Measurements from ENCODE around the gene SPTY2D1.

The SPTY2D1 gene

GRCh38 chr11:18623707-18624106 is 10.4 kb downstream of the SPTY2D1 start:
- no peak overlapping the region for H3K4me3 ChIP-seq (replicated peaks; ENCODE audit: insufficient read depth, low read length)
- H3K27ac ChIP-seq (replicated peaks), result no peak overlapping the region
- H3K27me3 ChIP-seq (ENCODE audit: insufficient read depth, poor library complexity, severe bottlenecking), result no peaks in the 10 kb centered on the region
- TF ChIP-seq SPI1 (IDR thresholded peaks at IDR 0.05; ENCODE audit: borderline replicate concordance, low read depth), result no peak
- no peak for DNase-seq (ENCODE audit: low read depth in 1 of 2, low spot score in 1 of 2)

DNA sequence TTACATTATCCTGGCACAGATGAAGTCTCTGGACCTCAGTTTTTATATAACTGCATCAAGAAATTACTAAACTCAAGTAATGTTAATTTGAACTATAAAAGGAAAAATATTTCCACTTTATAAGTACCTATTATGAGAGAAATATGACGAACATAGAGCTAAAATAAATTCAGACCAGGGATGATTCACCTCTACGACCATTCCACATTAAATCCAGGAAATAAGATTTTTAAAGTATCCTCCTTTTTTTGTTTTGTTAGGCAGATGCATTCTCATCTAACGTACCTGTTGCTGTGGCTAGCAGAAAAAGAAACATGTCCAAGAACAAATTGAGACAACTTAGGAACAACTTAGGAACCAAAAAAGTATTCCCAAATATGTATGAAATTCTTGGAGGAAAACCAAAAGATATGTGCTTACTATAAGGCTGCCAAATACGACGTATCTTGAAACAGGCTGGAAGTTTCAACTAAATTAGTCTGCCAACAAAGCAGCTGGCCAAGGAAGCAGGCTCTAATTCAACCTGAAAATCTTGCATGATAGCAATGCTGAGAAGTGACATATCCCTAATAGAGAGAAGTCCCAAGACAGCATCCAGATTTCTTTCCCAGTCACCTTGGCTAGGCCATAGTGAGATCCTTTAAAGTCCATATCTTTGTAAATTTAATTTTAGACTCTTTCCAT is 15.7 kb downstream of the SPTY2D1 start:
- TF ChIP-seq SPI1 (IDR thresholded peaks at IDR 0.05; ENCODE audit: borderline replicate concordance, low read depth) (no peak), REST (IDR thresholded peaks at IDR 0.05; ENCODE audit: insufficient replicate concordance, low read depth) (no peak), CTCF (IDR thresholded peaks at IDR 0.05; ENCODE audit: insufficient read depth, low read length) (no peak), POLR2AphosphoS5 (IDR thresholded peaks at IDR 0.05; ENCODE audit: low read depth) (no peak), GABPA (IDR thresholded peaks at IDR 0.05; ENCODE audit: low read depth) (no peak)
- no peak for DNase-seq (ENCODE audit: low read depth in 1 of 2, low spot score in 1 of 2)
- H3K27ac ChIP-seq (replicated peaks), result peak overlapping the region; percentile 44
- no peak overlapping the region for H3K4me3 ChIP-seq (replicated peaks; ENCODE audit: insufficient read depth, low read length)
- H3K27me3 ChIP-seq (ENCODE audit: insufficient read depth, poor library complexity, severe bottlenecking), result no peaks in the 10 kb centered on the region

- H3K4me3 ChIP-seq (replicated peaks; ENCODE audit: insufficient read depth, low read length), result no peak overlapping the region
- no peak for TF ChIP-seq REST (IDR thresholded peaks at IDR 0.05; ENCODE audit: insufficient replicate concordance, low read depth)
- no peak for TF ChIP-seq GABPA (IDR thresholded peaks at IDR 0.05; ENCODE audit: low read depth)
- TF ChIP-seq SPI1 (IDR thresholded peaks at IDR 0.05; ENCODE audit: borderline replicate concordance, low read depth), result no peak
- TF ChIP-seq CTCF (IDR thresholded peaks at IDR 0.05; ENCODE audit: insufficient read depth, low read length), result no peak
- TF ChIP-seq POLR2AphosphoS5 (IDR thresholded peaks at IDR 0.05; ENCODE audit: low read depth), result no peak
- H3K27ac ChIP-seq (replicated peaks), result peak overlapping the region; percentile 44
- no peaks in the 10 kb centered on the region for H3K27me3 ChIP-seq (ENCODE audit: insufficient read depth, poor library complexity, severe bottlenecking)
- DNase-seq (ENCODE audit: low read depth in 1 of 2, low spot score in 1 of 2), result peak in 1 of 2 experiments; percentile 56
Measured at GRCh38 chr11:18617688-18618341, 16.3 kb downstream of the SPTY2D1 start.

DNA sequence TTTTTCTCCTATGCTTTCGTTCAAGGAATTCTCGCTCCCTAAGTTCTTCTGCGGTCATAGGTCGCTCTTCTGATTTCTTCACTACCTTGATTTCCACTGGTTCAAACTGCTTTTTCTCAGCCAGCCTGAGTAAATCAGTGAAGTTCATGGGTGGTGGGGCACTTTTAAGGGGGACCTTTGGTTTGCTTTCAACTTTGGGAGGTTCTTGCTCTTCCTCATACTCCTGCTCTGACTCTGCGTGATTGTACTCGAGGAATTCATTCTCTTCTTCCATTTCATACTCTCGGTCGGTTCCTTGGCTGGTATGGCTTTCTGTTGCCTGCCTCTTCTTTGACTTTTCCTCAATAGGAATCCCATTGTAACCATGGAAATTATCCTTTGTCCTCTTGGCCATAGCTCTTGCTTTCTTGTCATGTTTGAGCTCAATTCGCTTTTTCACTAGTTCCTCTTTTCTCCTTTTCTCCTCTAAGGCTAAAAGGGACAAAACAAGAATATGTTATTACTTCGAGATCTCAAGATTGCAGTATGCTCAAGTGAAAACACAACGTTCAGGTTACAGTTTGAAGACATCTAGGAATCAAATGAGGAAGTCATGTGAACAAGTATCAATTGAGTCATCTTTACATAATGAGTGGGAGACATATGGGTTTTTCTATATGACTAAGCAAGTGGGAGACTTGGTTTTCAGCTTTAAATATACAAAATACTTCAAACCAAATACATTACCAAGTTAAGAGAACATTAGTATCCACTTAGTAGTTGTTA is 18.3 kb downstream of the SPTY2D1 start:
- DNase-seq (ENCODE audit: low read depth in 1 of 2, low spot score in 1 of 2), result peak; percentile 52 to 60
- TF ChIP-seq GABPA (IDR thresholded peaks at IDR 0.05; ENCODE audit: low read depth), result no peak
- no peak for TF ChIP-seq POLR2AphosphoS5 (IDR thresholded peaks at IDR 0.05; ENCODE audit: low read depth)
- TF ChIP-seq CTCF (IDR thresholded peaks at IDR 0.05; ENCODE audit: insufficient read depth, low read length), result no peak
- TF ChIP-seq SPI1 (IDR thresholded peaks at IDR 0.05; ENCODE audit: borderline replicate concordance, low read depth), result peak; percentile 91
- no peak for TF ChIP-seq REST (IDR thresholded peaks at IDR 0.05; ENCODE audit: insufficient replicate concordance, low read depth)
- H3K27me3 ChIP-seq (ENCODE audit: insufficient read depth, poor library complexity, severe bottlenecking), result no peaks in the 10 kb centered on the region
- H3K27ac ChIP-seq (replicated peaks), result peak overlapping the region; percentile 45
- H3K4me3 ChIP-seq (replicated peaks; ENCODE audit: insufficient read depth, low read length), result no peak overlapping the region

All from HL-60 (cell line).